ENCODE results near the gene TUBA1B.

The TUBA1B gene

GRCh38 chr12:49089821-49090773 is 41.1 kb downstream of the TUBA1B start (continued):
- TF ChIP-seq ZBTB26 (tag by site-specific recombination; optimal IDR thresholded peaks at IDR 0.05) (peak; percentile 82), ZNF132 (tag by site-specific recombination; IDR thresholded peaks at IDR 0.05; ENCODE audit: borderline replicate concordance) (no peak), ZFHX2 (tag by site-specific recombination; conservative IDR thresholded peaks at IDR 0.05) (peak; percentile 54), KLF7 (tag by site-specific recombination; IDR thresholded peaks at IDR 0.05; ENCODE audit: borderline replicate concordance) (no peak), ZNF184 (tag by site-specific recombination; IDR thresholded peaks at IDR 0.05) (no peak), ZBTB8A (tag by site-specific recombination; IDR thresholded peaks at IDR 0.05) (peak; percentile 48), ZNF571 (tag by site-specific recombination; IDR thresholded peaks at IDR 0.05) (no peak), ZNF623 (tag by site-specific recombination; IDR thresholded peaks at IDR 0.05) (no peak), ZNF16 (tag by site-specific recombination; IDR thresholded peaks at IDR 0.05; ENCODE audit: low read depth) (no peak), ZNF792 (tag by site-specific recombination; IDR thresholded peaks at IDR 0.05) (no peak), ZNF350 (tag by site-specific recombination; IDR thresholded peaks at IDR 0.05) (no peak), ZNF791 (tag by site-specific recombination; IDR thresholded peaks at IDR 0.05) (no peak), ZNF398 (tag by site-specific recombination; IDR thresholded peaks at IDR 0.05) (no peak), SP2 (tag by site-specific recombination; IDR thresholded peaks at IDR 0.05) (no peak), ZNF335 (tag by site-specific recombination; conservative IDR thresholded peaks at IDR 0.05) (peak; percentile 59), ZNF514 (tag by site-specific recombination; IDR thresholded peaks at IDR 0.05) (no peak)

GRCh38 chr12:49088932-49089330 is 42.3 kb downstream of the TUBA1B start:
- H3K4me3 ChIP-seq (ENCODE audit: low read depth, low read length) = no peak overlapping the region
- POLR2A ChIA-PET = interaction anchor here (1.0 to 2.2 kb wide), 8 partner anchors 18 to 100 kb away, joined by 3 to 31 read pairs (median 5); partner anchors contain the start of genes LMBR1L, RHEBL1, TUBA1A and TUBA1B
- CTCF ChIA-PET = interaction anchor here (0.6 to 6.2 kb wide), 40 partner anchors 10 to 656 kb away, joined by 3 to 131 read pairs (median 4); partner anchors contain the start of genes LMBR1L, PRPH, RHEBL1 and TUBA1B
- TF ChIP-seq ZXDB (tag by site-specific recombination; IDR thresholded peaks at IDR 0.05) (no peak), SP7 (tag by site-specific recombination; IDR thresholded peaks at IDR 0.05) (no peak), ZFP41 (tag by site-specific recombination; IDR thresholded peaks at IDR 0.05; ENCODE audit: borderline replicate concordance) (no peak), ZNF501 (tag by site-specific recombination; IDR thresholded peaks at IDR 0.05) (no peak), SETDB1 (IDR thresholded peaks at IDR 0.05; ENCODE audit: insufficient read length, low read length) (no peak), ZNF404 (tag by site-specific recombination; IDR thresholded peaks at IDR 0.05) (no peak), EGR2 (tag by site-specific recombination; IDR thresholded peaks at IDR 0.05; ENCODE audit: low read depth) (no peak), ZNF155 (tag by site-specific recombination; IDR thresholded peaks at IDR 0.05) (no peak), FEZF1 (tag by site-specific recombination; IDR thresholded peaks at IDR 0.05) (no peak), ZNF704 (tag by site-specific recombination; IDR thresholded peaks at IDR 0.05) (no peak), ZNF354C (tag by site-specific recombination; IDR thresholded peaks at IDR 0.05; ENCODE audit: borderline replicate concordance, low read depth) (no peak), ZNF138 (tag by site-specific recombination; IDR thresholded peaks at IDR 0.05; ENCODE audit: borderline replicate concordance) (no peak), KLF1 (tag by site-specific recombination; IDR thresholded peaks at IDR 0.05) (no peak), ZNF24 (tag by site-specific recombination; IDR thresholded peaks at IDR 0.05) (no peak), ZNF341 (tag by site-specific recombination; IDR thresholded peaks at IDR 0.05; ENCODE audit: low read depth) (no peak), SALL2 (tag by site-specific recombination; IDR thresholded peaks at IDR 0.05; ENCODE audit: borderline replicate concordance) (no peak)
- TF ChIP-seq, protein P1, sequence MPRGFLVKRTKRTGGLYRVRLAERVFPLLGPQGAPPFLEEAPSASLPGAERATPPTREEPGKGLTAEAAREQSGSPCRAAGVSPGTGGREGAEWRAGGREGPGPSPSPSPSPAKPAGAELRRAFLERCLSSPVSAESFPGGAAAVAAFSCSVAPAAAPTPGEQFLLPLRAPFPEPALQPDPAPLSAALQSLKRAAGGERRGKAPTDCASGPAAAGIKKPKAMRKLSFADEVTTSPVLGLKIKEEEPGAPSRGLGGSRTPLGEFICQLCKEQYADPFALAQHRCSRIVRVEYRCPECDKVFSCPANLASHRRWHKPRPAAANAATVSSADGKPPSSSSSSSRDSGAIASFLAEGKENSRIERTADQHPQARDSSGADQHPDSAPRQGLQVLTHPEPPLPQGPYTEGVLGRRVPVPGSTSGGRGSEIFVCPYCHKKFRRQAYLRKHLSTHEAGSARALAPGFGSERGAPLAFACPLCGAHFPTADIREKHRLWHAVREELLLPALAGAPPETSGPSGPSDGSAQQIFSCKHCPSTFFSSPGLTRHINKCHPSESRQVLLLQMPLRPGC (tag by site-specific recombination; IDR thresholded peaks at IDR 0.05) = no peak

More at GRCh38 chr12:49088932-49089330, 42.3 kb downstream of the TUBA1B start:
- Histone ChIP-seq H3K9me3 (ENCODE audit: control insufficient read depth, insufficient read depth, low read depth, low read length) (no peaks in the 10 kb centered on the region), H3K4me1 (ENCODE audit: control insufficient read depth, insufficient read depth, low read length) (no peaks in the 10 kb centered on the region), H3K27ac (ENCODE audit: extremely low read depth, low read depth, low read length) (no peak overlapping the region), H3K36me3 (ENCODE audit: control insufficient read depth in 2 of 2, insufficient read depth in 1 of 2, low read length in 2 of 2) (no peaks in the 10 kb centered on the region)
